ENCODE results near the gene CPLANE2.
A peak's percentile ranks its signal among the peaks of the same experiment; 100 is the strongest.

The CPLANE2 gene

DNA sequence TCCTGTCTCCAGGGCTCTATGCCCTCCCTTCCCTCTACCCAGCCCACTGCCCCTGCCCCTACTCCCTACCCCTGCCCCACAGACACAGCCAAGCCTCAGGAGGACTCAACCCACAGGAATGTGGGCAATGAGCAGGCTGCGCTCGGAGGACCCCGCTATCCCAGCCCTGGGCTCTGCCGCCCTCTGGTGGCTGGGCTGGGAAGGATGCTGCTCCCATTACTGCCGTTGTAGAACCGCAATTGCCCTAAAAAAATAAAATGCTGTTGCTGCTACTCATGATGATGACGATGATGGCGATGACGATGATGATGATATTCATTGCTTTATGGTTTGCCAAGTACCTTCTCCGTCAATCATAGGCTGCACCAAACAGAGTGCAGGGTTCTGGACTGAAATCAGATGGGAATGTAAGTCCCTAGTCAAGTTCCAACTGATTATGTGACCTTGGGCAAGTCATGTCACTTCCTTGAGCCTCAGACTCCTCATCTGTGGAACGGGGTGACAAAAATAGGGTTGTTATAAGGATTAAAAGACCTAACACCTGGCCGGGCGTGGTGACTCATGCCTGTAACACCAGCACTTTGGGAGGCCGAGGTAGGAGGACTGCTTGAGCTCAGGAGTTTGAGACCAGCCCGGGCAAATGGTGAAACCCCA lies 49.1 kb downstream of the CPLANE2 start:
- DNase-seq (ENCODE audit: low read depth): peak; percentile 61

GRCh38 chr1:16186655-16187235 lies 50.2 kb downstream of the CPLANE2 start:
- no peak for DNase-seq (ENCODE audit: low read depth)

DNA sequence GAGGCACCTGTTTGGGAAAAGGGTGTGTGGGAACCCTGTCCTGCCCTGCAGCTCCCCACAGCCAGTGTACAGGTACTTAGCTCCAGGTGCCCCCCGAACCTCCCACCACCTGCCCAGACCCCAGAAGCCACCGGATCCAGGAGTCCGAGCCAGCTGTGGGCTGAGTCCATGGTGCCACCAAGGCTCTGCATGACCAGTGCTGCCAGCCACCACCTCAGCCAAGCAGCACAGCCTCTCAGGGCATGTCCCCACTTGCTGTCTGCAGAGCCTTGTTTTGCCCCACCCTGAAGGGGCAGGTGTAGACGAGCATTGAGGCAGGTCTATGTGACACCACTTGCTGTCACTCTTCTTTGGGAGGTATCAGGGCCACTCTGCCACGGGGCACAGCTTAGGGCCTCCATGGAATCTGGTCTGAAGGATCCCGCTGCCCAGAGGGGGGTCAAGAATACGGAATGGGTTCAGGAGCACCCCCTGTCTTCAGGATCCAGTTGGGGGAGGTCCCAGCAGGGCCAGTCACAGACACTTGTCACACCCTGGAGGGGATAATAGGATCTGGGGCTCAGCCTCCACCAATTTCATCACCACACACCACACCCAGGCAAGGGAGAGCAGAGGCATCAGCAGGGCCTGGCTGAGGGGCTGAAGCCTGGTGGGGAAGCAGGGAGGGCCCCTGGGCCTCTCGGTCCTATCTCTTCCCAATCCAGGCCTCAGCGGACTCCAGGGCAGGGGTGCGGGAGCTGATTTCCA lies 52.3 kb downstream of the CPLANE2 start:
- no peak for DNase-seq (ENCODE audit: low read depth)

DNA sequence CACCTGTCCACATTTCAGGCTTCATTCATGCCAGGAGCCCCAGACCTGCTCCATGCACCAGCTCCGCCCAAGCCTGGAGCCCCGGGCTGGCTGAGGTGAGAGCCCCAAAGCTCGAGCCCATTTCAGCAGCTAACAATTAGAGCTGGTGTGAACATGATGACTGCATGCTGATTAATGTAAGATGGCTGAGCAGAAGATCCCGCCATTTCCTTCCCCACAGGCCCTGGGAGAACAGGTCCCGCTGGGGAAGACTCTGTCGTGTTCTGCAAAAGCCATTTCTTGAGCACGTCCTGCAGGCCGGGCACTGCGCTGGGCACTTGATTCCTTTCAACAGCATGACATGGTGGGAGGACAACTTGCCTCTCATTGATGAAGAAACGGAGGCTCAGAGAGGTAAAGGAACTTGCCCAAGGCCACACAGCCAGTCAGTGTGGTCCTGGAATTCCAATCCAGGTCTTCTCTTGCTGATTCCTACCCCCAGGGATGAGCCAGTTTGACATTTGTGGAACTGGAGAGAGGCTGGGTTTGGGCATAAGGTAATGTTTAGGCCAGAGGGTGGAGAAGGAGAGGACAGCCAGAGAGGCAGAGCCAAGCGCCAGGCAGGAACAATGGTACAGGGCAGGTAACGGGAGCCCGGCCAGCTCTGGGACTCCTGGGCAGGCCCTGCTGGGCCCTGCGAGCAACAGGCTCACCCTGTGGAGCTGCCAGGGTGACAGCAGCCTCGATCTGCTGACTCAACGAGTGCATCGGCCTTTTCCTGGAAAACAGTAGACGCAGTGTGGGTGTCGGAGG lies 53.0 kb downstream of the CPLANE2 start:
- no peak for DNase-seq (ENCODE audit: low read depth)

- DNase-seq (ENCODE audit: low read depth): no peak
Measured at GRCh38 chr1:16183179-16183578, 53.8 kb downstream of the CPLANE2 start.

- no peak for DNase-seq (ENCODE audit: low read depth)
Measured at GRCh38 chr1:16181887-16182719, 54.9 kb downstream of the CPLANE2 start.
